HEK293 (cell line): ENCODE results near the gene HOXB9.

Experiments used
- BCL6B ChIP-seq: fragments of 450-650 bp; formaldehyde crosslinking; IDR thresholded peaks from 2 replicates; pipeline ENCODE4 v1.5.1; 2017; ENCODE audit warnings: missing biosample characterization, missing genetic modification characterization
- EGR2 ChIP-seq: fragments of 450-650 bp; formaldehyde crosslinking; IDR thresholded peaks from 2 replicates; pipeline ENCODE4 v1.5.1; 2016; ENCODE audit warnings: low read depth, missing biosample characterization, missing genetic modification characterization
- IKZF3 ChIP-seq: fragments of 450-650 bp; IDR thresholded peaks from 2 replicates; pipeline ENCODE4 v1.5.0; 2018; ENCODE audit warnings: missing biosample characterization, mild to moderate bottlenecking, missing genetic modification characterization, moderate library complexity
- PRDM10 ChIP-seq: fragments of 450-650 bp; formaldehyde crosslinking; IDR thresholded peaks from 2 replicates; pipeline ENCODE4 v1.5.1; 2016; ENCODE audit warnings: missing biosample characterization, missing genetic modification characterization
- RBAK ChIP-seq: fragments of 450-650 bp; formaldehyde crosslinking; IDR thresholded peaks from 2 replicates; pipeline ENCODE4 v1.5.1; 2016; ENCODE audit warnings: missing biosample characterization, missing genetic modification characterization
- SETDB1 ChIP-seq: IDR thresholded peaks from one replicate; pipeline ENCODE4 v1.6.1; 2017; ENCODE audit warnings: mild to moderate bottlenecking, low read length, moderate library complexity, mixed read lengths; ENCODE audit not compliant: insufficient read length
- TCF7L2 ChIP-seq: IDR thresholded peaks from 2 replicates; pipeline ENCODE4 v1.6.1; 2011; ENCODE audit warnings: low read depth, mild to moderate bottlenecking, inconsistent platforms, low read length, moderate library complexity, borderline replicate concordance
- TSHZ1 ChIP-seq: fragments of 450-650 bp; formaldehyde crosslinking; IDR thresholded peaks from 2 replicates; pipeline ENCODE4 v1.5.1; 2016; ENCODE audit warnings: missing biosample characterization, missing genetic modification characterization, borderline replicate concordance
- ZBTB7A ChIP-seq: fragments of 450-650 bp; formaldehyde crosslinking; IDR thresholded peaks from 2 replicates; pipeline ENCODE4 v1.5.1; 2016; ENCODE audit warnings: low read depth, missing biosample characterization, missing genetic modification characterization
- ZBTB8A ChIP-seq: fragments of 450-650 bp; formaldehyde crosslinking; IDR thresholded peaks from 2 replicates; pipeline ENCODE4 v1.5.1; 2016; ENCODE audit warnings: missing biosample characterization, missing genetic modification characterization
- ZFP37 ChIP-seq: fragments of 450-650 bp; formaldehyde crosslinking; IDR thresholded peaks from 2 replicates; pipeline ENCODE4 v1.5.1; 2016; ENCODE audit warnings: missing biosample characterization, missing genetic modification characterization
- ZNF121 ChIP-seq: fragments of 450-650 bp; formaldehyde crosslinking; IDR thresholded peaks from 2 replicates; pipeline ENCODE4 v1.5.1; 2016; ENCODE audit warnings: missing biosample characterization, missing genetic modification characterization
- ZNF148 ChIP-seq: fragments of 450-650 bp; formaldehyde crosslinking; IDR thresholded peaks from 2 replicates; pipeline ENCODE4 v1.5.0; 2017; ENCODE audit warnings: missing biosample characterization, missing genetic modification characterization, borderline replicate concordance
- ZNF26 ChIP-seq: fragments of 450-650 bp; formaldehyde crosslinking; IDR thresholded peaks from 2 replicates; pipeline ENCODE4 v1.5.1; 2016; ENCODE audit warnings: missing biosample characterization, missing genetic modification characterization
- ZNF266 ChIP-seq: fragments of 450-650 bp; formaldehyde crosslinking; IDR thresholded peaks from 2 replicates; pipeline ENCODE4 v1.5.1; 2016; ENCODE audit warnings: missing biosample characterization, missing genetic modification characterization, low read depth
- ZNF354C ChIP-seq: fragments of 450-650 bp; formaldehyde crosslinking; IDR thresholded peaks from 2 replicates; pipeline ENCODE4 v1.5.1; 2016; ENCODE audit warnings: missing biosample characterization, missing genetic modification characterization, low read depth, borderline replicate concordance
- ZNF423 ChIP-seq: fragments of 450-650 bp; formaldehyde crosslinking; IDR thresholded peaks from 2 replicates; pipeline ENCODE4 v1.5.1; 2016; ENCODE audit warnings: missing biosample characterization, missing genetic modification characterization
- ZNF548 ChIP-seq: fragments of 450-650 bp; formaldehyde crosslinking; IDR thresholded peaks from 2 replicates; pipeline ENCODE4 v1.5.1; 2016; ENCODE audit warnings: missing biosample characterization, missing genetic modification characterization
- ZNF610 ChIP-seq: fragments of 450-650 bp; formaldehyde crosslinking; IDR thresholded peaks from 2 replicates; pipeline ENCODE4 v1.5.1; 2016; ENCODE audit warnings: missing biosample characterization, missing genetic modification characterization, borderline replicate concordance
- ZNF664 ChIP-seq: fragments of 450-650 bp; formaldehyde crosslinking; IDR thresholded peaks from 2 replicates; pipeline ENCODE4 v1.5.1; 2016; ENCODE audit warnings: missing biosample characterization, missing genetic modification characterization
- ZNF670 ChIP-seq: fragments of 450-650 bp; formaldehyde crosslinking; IDR thresholded peaks from 2 replicates; pipeline ENCODE4 v1.5.1; 2016; ENCODE audit warnings: missing biosample characterization, missing genetic modification characterization, low read depth
- ZNF704 ChIP-seq: fragments of 450-650 bp; formaldehyde crosslinking; IDR thresholded peaks from 2 replicates; pipeline ENCODE4 v1.5.1; 2016; ENCODE audit warnings: missing biosample characterization, missing genetic modification characterization

The HOXB9 gene

GRCh38 chr17:48577330-48577945 is 48.7 kb downstream of the HOXB9 start (continued):
- TF ChIP-seq TCF7L2 = peak; percentile 100
- TF ChIP-seq BCL6B (tag by site-specific recombination) = peak; percentile 77
- TF ChIP-seq ZNF664 = no peak; the same call in 1 of the 2 replicates
- no peak for TF ChIP-seq SETDB1
- peak; percentile 63 for TF ChIP-seq PRDM10 (tag by site-specific recombination)
- no peak for TF ChIP-seq RBAK (tag by site-specific recombination)
- no peak for TF ChIP-seq ZNF26 (tag by site-specific recombination)
- no peak; the same call in 1 of the 2 replicates for TF ChIP-seq ZBTB7A
- no peak for TF ChIP-seq ZNF354C (tag by site-specific recombination)
- TF ChIP-seq ZBTB8A (tag by site-specific recombination) = peak; percentile 92
- TF ChIP-seq IKZF3 (tag by site-specific recombination) = peak; percentile 99
- TF ChIP-seq ZFP37 (tag by site-specific recombination) = peak; percentile 25; the same call in 1 of the 2 replicates
- no peak for TF ChIP-seq ZNF704 (tag by site-specific recombination)
- peak; percentile 84 for TF ChIP-seq TSHZ1
- TF ChIP-seq ZNF610 (tag by site-specific recombination) = peak; percentile 73; the same call in 1 of the 2 replicates
- TF ChIP-seq ZNF548 (tag by site-specific recombination) = no peak
- TF ChIP-seq ZNF670 (tag by site-specific recombination) = no peak
- TF ChIP-seq ZNF423 (tag by site-specific recombination) = peak; percentile 93
- peak; percentile 54; the same call in 1 of the 2 replicates for TF ChIP-seq ZNF121 (tag by site-specific recombination)
- TF ChIP-seq ZNF266 = no peak
- no peak for TF ChIP-seq ZNF148 (tag by site-specific recombination)
- TF ChIP-seq EGR2 (tag by site-specific recombination) = peak; percentile 96
